ENCODE measurements around the gene SNRPF.

SNRPF gene

DNA sequence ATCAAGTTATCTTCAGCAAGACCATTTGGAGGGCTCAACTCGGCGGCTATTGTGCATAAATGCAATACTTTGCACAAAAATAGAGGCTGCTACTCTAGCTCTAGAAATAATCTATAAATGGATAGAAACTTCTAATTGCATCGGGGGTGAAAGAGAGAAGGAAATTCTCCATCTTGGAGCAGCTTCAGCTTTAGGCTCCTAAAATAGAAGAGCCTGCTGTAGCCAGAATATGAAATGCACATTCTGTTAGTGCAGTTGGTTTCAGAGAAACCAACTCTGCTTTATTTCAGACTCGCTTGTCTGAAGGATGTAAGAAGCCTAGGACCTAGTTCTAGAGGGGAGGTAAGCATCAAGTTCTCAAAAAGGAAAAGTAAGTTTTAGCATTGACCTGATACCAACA is 38.1 kb downstream of the SNRPF start:
- H3K4me3 ChIP-seq (ENCODE audit: low read depth, low read length): no peak overlapping the region
- TF ChIP-seq, protein P1, sequence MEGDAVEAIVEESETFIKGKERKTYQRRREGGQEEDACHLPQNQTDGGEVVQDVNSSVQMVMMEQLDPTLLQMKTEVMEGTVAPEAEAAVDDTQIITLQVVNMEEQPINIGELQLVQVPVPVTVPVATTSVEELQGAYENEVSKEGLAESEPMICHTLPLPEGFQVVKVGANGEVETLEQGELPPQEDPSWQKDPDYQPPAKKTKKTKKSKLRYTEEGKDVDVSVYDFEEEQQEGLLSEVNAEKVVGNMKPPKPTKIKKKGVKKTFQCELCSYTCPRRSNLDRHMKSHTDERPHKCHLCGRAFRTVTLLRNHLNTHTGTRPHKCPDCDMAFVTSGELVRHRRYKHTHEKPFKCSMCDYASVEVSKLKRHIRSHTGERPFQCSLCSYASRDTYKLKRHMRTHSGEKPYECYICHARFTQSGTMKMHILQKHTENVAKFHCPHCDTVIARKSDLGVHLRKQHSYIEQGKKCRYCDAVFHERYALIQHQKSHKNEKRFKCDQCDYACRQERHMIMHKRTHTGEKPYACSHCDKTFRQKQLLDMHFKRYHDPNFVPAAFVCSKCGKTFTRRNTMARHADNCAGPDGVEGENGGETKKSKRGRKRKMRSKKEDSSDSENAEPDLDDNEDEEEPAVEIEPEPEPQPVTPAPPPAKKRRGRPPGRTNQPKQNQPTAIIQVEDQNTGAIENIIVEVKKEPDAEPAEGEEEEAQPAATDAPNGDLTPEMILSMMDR (IDR thresholded peaks at IDR 0.05; ENCODE audit: insufficient read depth, low read depth, low read length, missing control alignments): no peak
- DNase-seq (ENCODE audit: low read depth): no peak

- no peak overlapping the region for H3K4me3 ChIP-seq (ENCODE audit: low read depth, low read length)
- TF ChIP-seq, protein P1 (IDR thresholded peaks at IDR 0.05; ENCODE audit: insufficient read depth, low read depth, low read length, missing control alignments): no peak
- DNase-seq (ENCODE audit: low read depth): no peak
Observed at GRCh38 chr12:95898081-95898480, 39.3 kb downstream of the SNRPF start.

GRCh38 chr12:95908573-95908972 is 49.8 kb downstream of the SNRPF start:
- TF ChIP-seq, protein P1 (IDR thresholded peaks at IDR 0.05; ENCODE audit: insufficient read depth, low read depth, low read length, missing control alignments): no peak
- DNase-seq (ENCODE audit: low read depth): no peak
- H3K4me3 ChIP-seq (ENCODE audit: low read depth, low read length): no peak overlapping the region

DNA sequence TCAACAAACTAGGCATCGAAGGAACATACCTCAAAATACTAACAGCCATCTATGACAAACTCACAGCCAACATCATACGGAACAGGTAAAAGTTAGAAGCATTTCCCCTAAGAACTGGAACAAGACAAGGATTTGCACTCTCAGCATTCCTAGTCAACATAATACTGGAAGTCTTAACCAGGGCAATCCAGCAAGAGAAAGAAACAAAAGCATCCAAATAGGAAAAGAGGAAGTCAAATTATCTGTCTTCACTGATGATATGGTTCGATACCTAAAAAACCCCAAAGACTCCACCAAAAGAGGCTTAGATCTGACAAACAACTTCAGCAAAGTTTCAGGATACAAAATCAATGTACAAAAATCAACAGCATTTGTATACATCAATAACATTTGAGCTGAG is 51.1 kb downstream of the SNRPF start:
- TF ChIP-seq, protein P1 (IDR thresholded peaks at IDR 0.05; ENCODE audit: insufficient read depth, low read depth, low read length, missing control alignments): no peak
- H3K4me3 ChIP-seq (ENCODE audit: low read depth, low read length): no peak overlapping the region
- DNase-seq (ENCODE audit: low read depth): no peak

Data from GM12865 (cell line).